Stimulated activated CD8-positive, alpha-beta memory T cell treated with anti-CD3 and anti-CD28 coated beads, Interleukin-4, amount 100 ng/mL, for 24 hours (primary cell): Measurements from ENCODE around the gene LCOR.
"Not testable (repeated sequence)": the region's sequence is repeated elsewhere in the genome, so short reads cannot be mapped to it uniquely, and the experiment has no call there.

Experiments used
- DNase-seq: peaks from one replicate; pipeline ENCODE4 v3.0.0-alpha.2; 2020; ENCODE audit warnings: low read depth

LCOR gene

DNA sequence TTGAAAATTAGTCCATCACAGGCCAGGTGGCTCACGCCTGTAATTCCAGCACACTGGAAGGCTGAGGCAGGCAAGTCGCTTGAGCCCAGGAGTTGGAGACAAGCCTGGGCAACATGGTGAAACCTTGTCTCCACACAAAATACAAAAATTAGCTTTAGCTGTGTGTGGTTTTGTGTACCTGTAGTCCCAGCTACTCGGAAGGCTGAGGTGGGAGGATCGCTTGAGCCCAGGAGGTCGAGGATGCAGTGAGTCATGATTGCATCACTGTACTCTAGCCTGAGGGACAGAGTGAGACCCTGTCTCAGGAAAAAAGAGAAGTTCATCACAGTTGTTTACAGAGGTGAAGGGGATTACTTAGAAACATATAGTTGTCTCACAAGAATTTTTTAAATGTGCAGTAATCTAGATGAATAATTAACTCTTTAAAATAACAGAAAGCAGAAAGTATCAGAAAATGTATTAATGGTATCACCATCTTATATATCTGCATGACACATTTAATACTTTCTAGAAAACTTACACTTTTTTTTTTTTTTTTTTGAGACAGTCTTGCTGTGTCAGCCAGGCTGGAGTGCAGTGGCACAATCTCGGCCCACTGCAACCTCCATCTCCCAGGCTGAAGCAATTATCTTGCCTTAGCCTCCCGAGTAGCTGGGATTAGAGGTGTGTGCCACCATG is 8.9 kb downstream of the LCOR start:
- no peak for DNase-seq

DNA sequence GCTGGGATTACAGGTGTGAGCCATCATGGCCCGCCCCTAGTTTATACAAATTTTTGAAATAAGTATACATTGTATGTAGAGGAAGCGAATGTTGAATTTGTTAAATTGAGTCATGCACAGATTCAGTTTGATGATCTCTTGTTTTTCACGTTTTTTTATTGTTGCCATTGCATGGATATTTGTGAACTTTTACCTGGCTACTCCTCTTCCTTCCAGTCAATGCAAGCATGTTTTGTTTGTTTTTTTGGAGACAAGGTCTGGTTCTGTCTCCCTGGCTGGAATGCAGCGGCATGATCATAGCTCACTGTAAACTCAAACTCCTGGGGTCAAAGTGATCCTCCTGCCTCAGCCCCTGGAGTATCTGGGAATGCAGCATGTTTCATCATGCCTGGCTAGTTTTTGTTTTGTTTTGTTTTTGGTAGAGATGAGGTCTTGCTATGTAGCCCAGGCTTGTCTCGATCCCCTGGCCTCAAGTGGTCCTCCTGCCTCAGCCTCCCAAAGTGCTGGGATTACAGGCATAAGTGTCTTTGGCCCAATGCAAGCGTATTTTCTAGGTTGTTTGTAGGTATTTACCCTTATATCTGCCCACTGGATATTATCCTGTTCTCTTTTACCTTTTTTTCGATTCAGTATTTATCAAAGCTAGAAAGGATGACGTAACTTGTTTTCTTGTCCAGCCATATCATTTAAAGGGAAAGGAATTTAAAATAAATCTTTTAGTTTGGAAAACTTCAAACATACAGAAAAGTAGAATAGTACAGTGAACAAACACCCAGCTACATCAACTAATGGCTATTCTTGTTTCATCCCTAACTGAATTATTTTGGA is 11.0 kb downstream of the LCOR start:
- DNase-seq, result no peak

DNA sequence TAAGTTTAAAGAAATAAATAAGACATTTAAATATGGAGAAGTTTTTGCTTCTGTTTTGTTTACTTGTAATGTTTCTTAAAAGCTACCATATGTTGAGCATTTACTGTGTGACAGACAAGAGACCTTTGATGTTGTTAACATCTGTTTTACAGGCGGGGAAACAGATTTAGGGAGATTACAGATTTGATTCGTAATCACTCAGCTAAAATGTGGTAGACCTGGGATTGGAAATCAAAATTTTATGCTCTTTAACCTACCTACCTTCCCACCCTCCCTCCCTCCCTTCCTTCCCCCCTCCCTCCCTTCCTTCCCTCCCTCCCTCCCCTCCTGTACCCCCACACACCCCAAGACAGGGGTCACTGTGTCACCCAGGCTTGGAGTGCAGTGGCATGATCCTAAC is 11.7 kb downstream of the LCOR start:
- no peak for DNase-seq

DNA sequence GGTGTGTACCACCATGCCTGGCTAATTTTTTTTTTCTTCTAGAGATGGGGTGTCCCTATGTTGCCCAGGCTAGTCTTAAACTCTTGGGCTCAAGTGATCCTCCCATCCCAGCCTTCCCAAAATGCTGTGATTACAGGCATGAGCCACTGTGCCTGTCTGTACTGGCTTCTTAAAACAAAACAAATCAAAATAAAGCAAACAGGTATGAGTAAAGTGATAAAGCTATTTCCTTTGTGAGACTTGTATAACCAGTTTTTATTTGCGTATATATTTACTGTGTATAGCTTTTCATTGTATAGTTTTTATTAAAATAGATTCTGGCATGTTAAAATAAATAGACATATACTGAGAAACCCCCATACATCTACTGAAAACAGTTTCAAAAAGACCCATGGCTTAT is 14.3 kb downstream of the LCOR start:
- no peak for DNase-seq

DNA sequence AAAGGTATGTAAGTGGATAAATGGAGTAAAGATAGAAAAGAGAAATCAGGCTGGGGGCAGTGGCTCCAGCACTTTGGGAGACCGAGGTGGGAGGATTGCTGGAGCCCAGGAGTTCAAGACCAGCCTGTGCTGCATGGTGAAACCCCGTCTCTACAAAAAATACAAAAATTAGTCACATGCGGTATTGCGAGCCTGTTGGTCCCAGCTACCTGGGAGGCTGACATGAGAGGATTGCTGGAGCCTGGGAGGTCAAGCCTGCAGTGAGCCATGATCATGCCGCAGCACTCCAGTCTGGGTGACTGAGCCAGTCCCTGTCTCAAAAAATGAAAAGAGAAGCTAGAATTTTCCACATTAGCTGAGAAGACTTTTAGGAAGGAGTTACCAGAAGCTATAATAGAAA is 14.8 kb downstream of the LCOR start:
- no peak for DNase-seq

DNA sequence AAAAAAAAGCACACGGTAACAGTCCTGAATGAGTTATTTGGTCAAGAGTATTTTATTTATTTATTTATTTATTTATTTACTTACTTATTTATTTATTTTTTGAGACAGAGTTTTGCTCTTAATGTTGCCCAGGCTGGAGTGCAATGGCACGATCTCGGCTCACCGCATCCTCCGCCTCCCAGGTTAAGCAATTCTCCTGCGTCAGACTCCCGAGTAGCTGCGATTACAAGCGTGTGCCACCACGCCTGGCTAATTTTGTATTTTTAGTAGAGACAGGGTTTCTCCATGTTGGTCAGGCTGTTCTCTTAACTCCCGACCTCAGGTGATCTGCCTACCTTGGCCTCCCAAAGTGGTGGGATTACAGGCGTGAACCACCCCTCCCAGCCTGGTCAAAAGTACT is 15.3 kb downstream of the LCOR start:
- DNase-seq, result not testable (repeated sequence)

DNA sequence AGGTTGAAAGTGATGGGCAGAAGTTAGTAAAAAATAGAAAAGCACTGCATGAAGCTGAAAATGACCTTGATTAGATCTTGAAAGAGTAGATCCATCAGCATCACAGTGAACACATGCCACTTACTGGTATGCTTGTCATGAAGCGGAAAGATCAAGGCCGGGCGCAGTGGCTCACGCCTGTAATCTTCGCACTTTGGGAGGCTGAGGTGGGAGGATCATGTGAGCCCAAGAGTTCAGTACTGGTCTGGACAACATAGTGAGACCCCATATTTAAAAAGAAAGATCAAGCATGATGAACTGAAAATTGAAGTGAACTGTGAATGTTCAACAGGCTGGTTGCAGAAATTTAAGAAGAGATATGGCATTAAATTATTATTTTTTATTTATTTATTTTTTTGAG is 18.0 kb downstream of the LCOR start:
- no peak for DNase-seq

DNA sequence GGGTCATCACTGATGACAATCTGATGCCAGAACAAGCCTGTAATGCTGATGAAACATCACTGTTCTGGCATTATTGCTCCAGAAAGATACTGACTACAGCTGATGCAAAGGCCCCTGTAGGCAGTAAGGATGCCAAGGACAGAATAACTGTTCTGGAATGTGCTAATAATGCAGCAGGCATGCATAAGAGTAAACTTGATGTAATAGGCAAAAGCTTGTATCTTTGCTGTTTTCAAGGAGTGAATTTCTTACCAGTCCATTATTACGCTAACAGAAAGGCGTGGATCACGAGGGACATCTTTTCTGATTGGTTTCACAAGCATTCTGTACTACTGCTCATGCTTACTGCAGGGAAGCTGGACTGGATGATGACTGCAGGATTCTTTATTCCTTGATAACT is 18.7 kb downstream of the LCOR start:
- DNase-seq, result no peak

DNA sequence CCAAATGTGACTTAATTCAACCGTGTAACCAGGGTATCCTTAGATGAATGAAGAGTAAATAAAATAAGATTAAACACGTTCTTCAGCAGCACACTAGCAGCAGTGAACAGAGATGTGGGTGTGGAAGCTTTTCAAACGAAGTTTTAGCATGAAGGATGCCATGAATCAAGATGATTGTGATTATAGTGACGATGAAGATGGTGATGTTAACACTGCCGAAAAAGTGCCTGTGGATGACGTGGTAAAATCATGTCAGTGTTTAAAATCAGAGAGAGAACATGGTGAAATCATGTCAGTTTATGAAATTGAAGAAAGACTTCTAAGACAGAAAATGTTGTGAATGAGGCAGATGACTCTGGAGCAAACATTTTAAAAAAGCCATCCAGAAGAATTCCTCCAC is 19.2 kb downstream of the LCOR start:
- DNase-seq, result no peak

DNA sequence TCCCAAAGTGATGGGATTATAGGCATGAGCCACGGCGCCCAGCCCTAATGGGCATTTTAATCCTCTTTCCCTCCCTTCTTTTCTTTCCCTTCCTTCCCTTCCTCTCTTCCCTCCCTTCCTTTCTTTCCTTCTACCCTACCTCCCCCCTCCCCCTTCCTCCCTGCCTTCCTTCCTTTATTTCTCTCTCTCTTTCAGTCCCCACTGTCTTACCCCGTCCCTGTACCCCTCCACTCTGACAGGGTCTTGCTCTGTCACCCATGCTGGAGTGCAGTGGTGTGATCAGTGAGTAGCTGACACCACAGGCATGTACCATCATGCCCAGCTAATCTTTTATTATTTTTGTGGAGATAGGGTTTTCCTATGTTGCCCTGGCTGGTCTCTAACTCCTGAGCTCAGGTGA is 24.2 kb downstream of the LCOR start:
- DNase-seq, result no peak

DNA sequence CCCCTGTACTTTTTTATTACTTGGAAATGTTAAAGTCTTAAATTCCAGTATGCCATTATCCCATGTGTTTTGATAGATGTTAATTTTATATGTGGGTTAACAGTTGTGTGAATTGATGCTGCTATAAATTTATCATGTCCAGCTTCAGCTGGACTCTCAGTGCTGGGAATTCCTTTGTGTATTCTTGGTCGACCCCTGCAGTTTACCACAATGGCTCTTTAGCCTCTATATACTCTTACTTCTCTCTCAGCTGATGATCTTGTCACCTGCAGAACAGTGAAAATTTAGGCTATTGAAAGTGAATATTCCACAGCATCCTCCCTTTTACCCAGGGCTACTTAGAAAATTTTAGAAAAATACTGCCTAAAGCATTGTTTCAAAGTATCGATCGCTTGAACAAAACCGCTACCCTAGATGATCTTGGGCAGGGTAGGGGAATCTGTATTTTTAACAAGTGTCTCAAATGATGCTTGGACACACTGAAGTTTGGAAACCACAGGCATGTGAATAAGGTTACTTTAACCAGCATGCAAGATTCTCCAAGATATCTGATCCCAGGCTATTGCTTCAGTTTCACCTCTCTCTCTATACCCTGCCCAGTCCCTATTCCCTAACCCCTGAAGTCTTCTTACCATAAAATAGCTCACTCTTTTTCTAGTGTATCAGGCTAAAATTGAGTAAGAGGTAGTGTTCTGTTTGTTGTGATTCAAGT is 25.4 kb downstream of the LCOR start:
- no peak for DNase-seq

DNA sequence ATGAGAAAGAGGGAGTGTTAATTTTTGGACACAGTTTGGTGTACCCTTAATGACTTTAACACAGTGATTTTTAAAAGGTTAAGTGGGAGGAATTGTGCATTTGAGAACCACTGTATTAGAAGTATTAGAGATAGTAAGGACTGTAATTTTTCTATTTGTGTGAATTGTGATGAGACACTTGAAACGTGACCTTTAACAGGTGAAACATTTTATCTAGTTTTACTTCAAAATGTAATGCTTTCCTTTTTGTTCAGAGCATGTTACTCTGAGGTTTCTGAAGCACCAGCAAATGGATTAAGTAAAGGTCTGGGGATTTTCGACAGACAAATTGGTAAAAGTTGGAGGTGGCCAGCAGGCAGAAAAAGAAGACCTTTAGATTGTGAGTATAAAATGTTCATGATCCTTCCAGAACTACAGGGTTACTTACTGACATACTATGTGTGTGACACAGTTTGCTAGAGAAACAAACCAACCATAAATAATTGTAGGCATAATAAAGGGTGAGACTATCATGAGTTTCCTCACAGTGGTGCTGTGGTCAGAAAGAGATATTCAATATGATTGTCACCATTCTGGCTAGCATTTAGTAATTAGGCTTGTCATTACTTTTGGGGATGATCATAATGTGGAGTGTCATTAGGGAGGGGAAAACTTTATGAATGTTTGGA is 26.1 kb downstream of the LCOR start:
- no peak for DNase-seq

DNA sequence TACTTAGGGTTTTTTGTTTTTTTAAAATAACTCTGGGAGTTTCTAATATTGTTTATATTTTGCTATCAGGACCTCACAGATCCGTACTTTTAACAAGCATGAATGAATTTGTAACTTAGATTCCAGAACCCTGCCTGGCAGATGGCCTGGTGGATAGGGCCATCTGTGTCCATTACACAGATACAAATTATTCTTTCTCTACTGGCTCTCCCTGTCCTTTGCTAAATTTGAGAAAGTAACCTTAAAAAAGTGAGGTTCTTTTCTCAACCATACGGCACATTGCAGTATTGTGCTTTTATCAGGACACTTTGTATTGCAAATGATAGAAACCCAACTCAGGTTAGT is 26.6 kb downstream of the LCOR start:
- DNase-seq, result no peak

DNA sequence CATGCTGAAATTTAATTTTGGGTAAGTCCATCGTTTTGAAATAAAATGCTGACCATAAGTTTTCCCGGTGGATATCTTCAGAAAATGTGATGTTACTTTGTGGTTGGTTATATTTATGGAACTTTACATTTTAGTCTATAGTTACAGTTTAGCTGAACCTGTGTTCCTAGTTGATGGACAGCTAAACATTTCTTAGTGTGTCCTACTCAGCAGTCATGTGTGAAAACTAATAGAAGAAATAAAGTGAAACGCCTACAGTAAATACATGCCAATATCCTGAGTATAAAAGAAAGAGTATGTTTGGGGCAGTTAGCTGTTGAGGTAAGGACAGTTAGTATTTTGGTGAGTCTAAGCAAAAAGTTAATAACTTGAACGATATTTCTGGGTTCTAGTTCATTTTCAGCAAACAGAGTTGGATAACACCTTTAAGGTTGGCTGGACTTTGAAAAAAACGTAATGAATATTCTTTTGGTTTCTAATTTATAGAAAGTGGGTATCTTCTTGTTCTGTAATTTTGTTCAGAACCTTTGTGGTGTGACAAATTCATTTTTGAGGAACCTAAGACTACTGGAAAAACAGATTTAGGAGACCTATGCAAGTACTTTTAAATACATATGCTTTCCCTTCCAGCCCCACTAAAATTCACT is 28.7 kb downstream of the LCOR start:
- no peak for DNase-seq

DNA sequence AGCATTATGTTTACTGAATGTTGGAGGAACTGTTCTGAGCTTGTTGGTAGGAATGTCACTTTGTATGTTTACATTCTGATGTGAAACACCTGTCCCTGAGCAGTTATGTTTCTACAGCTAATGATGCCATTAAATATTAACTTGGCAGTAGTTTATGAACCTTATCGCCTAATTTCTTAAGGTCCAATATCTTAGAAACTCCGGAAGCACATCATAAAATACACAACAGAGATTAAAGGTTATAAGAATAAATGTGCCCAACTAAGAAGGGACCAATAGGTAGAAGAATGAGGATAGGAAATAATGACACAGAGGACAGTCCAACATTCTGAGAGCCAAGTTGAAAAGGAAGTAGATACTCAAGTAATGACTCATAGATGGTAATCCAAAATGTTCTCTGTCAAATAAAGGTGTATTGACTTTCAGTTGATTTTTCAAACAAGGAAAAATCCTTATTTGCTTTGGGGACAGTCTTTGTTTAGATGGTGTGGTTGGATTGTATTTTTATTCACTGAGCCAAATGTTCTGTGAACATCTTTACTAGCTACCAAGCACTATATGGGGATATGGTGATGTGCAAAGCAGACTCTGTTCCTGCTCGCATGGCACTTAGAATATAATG is 31.9 kb downstream of the LCOR start:
- no peak for DNase-seq

DNA sequence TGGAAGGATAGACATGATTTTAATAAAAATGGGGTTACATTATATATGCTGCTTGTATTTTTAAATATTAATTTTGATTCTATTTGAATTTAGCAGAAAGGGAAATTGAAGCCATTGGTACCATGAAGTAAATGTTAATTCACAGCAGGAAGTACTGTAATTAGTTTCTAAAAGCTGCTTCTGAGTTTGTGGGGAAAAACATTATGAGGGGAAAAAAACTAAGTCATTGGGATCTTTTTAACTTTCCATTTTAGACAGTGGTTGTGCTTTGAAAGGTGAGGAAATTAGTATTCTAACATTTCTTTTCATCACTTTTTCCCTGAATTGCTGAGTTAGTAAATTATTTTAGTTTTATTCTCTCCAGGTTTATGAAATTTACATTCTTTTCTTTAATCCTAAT is 41.0 kb downstream of the LCOR start:
- no peak for DNase-seq

DNA sequence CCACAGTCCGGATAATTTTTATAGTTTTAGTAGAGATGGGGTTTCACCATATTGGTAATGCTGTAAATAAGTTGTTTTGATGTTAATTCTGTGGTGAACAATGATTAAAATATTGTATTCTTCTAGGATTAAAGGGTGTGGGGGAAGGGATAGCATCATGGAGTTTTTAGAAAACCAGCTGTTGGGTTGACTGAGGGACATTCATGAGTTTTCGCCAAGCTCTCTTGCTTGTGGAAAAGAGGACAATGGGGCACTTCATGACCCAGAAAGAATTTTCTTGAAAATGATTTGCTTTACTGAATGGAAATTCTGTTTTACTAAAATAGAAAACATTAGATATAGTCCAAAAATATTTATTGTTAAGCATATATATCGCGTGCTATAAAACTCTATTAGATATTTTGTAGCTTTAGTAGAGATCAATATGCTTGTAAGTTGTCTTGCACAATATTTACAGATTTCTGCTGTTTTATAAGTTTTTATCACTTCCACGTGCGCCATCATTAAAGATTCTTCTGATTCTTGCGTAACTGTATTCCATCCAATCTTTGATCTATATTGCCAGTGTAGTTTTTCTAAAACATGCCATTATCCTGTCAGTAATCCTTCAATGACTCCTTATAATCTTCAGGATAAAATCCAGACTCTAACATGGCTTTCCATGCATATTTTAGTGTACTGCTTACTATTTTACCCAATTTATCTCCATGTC is 41.8 kb downstream of the LCOR start:
- no peak for DNase-seq

DNA sequence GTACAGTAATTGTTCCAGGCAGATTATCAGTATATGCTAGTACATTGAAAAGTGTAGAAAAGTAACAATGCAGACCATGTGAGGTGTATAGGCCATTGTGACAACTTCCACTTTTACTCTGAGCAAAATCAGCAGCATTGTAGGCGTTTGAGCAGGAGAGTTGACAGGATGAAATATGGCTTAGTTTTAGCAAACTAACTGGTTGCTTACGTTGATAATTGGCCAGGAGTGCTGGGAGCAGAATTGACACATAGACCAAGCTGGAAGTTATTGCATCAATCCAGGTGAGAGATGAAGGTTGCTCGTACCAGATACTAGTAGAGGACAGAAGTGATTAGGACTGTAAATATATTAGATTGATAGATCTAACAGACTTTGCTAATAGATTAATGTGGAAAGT is 46.0 kb downstream of the LCOR start:
- no peak for DNase-seq

DNA sequence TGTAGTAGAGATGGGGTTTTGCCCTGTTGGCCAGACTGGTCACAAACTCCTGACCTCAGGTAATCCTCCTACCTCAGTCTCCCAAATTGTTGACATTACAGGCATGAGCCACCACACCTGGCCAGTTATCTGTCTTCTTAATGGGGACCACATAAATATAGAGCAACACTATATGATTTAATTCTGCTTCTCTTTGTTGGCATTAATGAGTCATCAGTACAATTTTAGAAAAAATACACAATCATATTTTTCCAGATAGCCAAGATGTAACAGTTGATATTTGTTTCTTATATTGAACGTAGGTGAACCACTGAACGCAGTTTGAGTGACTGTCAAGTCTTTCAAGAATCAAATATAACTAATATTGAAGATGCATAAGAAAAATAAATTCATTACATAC is 48.5 kb downstream of the LCOR start:
- no peak for DNase-seq

DNA sequence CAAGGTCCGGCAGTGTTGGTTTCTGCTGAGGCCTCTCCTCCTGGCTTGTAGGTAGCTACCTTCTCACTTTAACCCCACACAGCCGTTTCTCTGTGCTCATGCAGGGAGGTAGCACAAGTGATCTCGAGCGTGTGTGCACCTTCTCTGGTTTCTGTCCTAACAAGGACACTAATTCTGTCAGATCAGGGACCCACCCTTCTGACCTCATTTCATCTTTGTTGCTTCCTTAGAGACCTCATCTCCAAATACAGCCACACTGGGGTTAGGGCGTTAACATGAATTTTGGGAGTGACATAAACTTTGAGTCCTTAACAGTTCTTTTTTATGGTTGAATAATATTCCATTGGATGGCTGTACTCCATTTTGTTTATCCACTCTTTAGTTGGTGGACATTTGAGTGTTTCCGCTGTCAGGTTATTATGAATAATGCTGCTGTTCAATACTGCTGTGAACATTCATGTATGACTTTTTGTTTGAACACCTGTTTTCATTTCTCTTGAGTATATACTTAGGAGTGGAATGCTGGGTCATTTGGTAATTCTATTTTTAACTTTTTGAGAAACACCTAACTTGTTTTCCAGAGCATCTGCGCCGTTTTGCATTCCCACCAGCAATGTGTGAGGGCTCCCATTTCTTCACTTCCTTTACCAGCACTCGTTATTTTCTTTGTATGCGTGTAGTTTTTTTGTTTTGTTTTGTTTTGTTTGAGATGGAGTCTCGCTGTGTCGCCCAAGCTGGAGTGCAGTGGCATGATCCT is 57.5 kb downstream of the LCOR start:
- no peak for DNase-seq

DNA sequence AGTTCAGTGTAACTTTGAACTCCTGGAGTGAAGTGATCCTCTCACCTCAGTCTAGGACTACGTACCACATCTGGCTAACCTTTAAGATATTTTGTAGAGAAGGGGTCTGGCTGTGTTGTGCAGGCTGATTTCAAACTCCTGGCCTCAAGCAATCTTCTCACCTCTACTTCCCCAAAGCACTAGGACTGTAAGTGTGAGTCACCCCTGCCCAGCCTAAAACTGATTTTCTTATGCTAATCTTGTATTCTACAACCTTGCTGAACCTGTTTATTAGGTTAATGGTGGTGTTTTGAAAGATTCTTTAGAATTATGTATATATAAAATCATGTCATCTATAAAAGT is 58.0 kb downstream of the LCOR start:
- DNase-seq, result no peak
